Tibial nerve (tissue), 4 donors: ENCODE measurements around the gene SHROOM3.

Experiments
- EP300 ChIP-seq, 2 donors: sonication (generic); formaldehyde crosslinking; IDR thresholded peaks; one replicate each; pipeline ENCODE4 v1.6.1; 2017; ENCODE audit warnings: antibody characterized with exemption in 2 of 2, mild to moderate bottlenecking in 1 of 2
- POLR2A ChIP-seq, 2 donors: fragments of 450-650 bp; IDR thresholded peaks; one replicate each; pipeline ENCODE4 v1.6.1; 2017; ENCODE audit warnings: antibody characterized with exemption in 2 of 2, mild to moderate bottlenecking in 2 of 2, moderate library complexity in 2 of 2
- TF ChIP-seq, protein P1 (sequence below), 5 experiments: fragments of 200-600 bp in 3 of 5; fragments of 450-650 bp in 2 of 5; sonication (generic) in 3 of 5; IDR thresholded peaks; one replicate each; pipeline ENCODE4 v1.5.1; 2016 to 2019; ENCODE audit warnings: antibody characterized with exemption in 5 of 5, mild to moderate bottlenecking in 3 of 5, moderate library complexity in 2 of 5

GRCh38 chr4:76488455-76488854, 53.4 kb downstream of the SHROOM3 start:
- TF ChIP-seq, protein P1, sequence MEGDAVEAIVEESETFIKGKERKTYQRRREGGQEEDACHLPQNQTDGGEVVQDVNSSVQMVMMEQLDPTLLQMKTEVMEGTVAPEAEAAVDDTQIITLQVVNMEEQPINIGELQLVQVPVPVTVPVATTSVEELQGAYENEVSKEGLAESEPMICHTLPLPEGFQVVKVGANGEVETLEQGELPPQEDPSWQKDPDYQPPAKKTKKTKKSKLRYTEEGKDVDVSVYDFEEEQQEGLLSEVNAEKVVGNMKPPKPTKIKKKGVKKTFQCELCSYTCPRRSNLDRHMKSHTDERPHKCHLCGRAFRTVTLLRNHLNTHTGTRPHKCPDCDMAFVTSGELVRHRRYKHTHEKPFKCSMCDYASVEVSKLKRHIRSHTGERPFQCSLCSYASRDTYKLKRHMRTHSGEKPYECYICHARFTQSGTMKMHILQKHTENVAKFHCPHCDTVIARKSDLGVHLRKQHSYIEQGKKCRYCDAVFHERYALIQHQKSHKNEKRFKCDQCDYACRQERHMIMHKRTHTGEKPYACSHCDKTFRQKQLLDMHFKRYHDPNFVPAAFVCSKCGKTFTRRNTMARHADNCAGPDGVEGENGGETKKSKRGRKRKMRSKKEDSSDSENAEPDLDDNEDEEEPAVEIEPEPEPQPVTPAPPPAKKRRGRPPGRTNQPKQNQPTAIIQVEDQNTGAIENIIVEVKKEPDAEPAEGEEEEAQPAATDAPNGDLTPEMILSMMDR (IDR thresholded peaks at IDR 0.05), result no peak
- no peak for TF ChIP-seq POLR2A (IDR thresholded peaks at IDR 0.05)
- TF ChIP-seq EP300 (IDR thresholded peaks at IDR 0.05), result no peak
